Muscle of back (tissue), 11 donors: ENCODE data around the gene REG3G. TPM values are rescaled to one million over a fixed set of nuclear protein-coding genes. Genes with fewer than 3 reads are reported as not detected.
"Not testable (repeated sequence)": the region's sequence is repeated elsewhere in the genome, so short reads cannot be mapped to it uniquely, and the experiment has no call there.

Experiments
- DNase-seq, 3 donors: peaks; one replicate each; pipeline versions ENCODE4 v3.0.0 to v3.0.0-alpha.2; 2013
- polyA plus RNA-seq, 10 donors: library from polyadenylated mRNA; unstranded; fragments of 120-200 nt; gene quantifications; one replicate each; pipeline ENCODE4 v1.2.1, GENCODE V29; 2013; ENCODE audit not compliant: insufficient read length in 10 of 10

REG3G gene
- polyA plus RNA-seq, 10 donors: not detected

- DNase-seq: no peak
Observed at GRCh38 chr2:79016342-79016741, 9.2 kb upstream of the REG3G start.

GRCh38 chr2:79026061-79026460 is 559 bp downstream of the REG3G start:
- DNase-seq: no peak

GRCh38 chr2:79039944-79040343 is 14.4 kb downstream of the REG3G start:
- no peak for DNase-seq

DNA sequence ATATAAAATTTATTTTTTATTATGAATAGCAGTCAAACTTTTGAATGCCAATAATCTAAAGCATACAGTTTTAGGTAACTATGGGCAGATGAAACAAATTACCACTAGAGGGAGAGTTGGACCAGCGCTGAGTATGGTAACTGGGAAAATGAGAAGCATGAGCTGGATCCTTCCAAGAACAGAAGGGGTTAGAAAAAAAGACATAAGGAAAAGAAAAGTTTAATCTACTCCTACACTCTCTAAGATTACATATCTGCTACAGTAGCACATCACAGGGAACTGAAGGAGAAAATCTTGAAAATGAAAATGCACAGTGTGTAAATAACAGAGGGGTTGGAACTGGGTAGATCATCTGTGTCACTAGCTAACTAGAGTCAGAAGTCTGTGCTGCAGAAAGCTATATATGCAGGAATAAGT is 15.5 kb downstream of the REG3G start:
- DNase-seq: peak in 2 of 3 donors; percentile 41 to 70

- DNase-seq: peak in 2 of 3 donors; percentile 81 to 90
Observed at GRCh38 chr2:79053486-79053885, 28.0 kb downstream of the REG3G start.

- not testable (repeated sequence) for DNase-seq
Observed at GRCh38 chr2:79054769-79055168, 29.3 kb downstream of the REG3G start.

DNA sequence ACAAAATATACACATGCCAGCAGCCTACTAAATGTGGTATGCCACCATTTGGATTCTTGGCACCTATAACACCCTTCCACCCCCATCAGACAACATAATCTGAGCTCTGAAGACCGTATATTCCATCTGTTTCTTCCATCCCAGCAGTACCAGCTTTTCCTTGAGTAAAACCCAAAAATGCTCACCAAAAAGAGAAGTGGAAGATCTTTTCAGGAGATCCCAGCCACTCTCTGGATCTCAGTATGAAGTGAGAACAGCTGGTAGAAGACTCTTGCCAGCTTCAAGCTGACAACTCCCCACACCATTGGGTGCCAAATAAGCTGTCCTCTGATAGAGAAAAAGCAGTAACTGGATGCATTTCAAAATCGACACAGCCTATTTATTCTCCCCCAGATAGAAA is 39.7 kb downstream of the REG3G start:
- DNase-seq: no peak

DNA sequence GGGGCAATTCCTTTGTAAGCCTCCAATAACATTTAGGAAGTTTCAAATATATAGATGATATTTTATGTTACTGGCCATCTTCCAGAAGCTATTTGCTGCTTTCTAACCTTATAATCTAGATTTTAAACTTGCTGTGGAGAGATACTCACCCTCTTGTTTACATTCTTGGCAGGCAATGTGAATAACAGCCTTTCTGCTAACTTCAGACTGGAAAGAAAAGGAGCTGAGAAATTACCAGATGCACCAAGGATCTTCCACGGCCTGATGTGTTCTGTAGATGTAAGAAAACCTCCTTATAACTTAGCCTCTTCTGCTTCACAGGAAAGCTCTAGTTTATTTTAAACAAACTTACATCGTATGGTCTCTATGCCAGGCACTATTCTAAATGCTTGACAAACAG is 45.6 kb downstream of the REG3G start:
- no peak for DNase-seq

Other genes starting within 250 kb of the REG3G start
- gene REG1B, start 62.3 kb downstream of the REG3G start, polyA plus RNA-seq: not detected
- not detected for gene REG1A, start 94.8 kb downstream of the REG3G start, polyA plus RNA-seq
- not detected for gene REG3A, start 134.1 kb downstream of the REG3G start, polyA plus RNA-seq